ENCODE measurements around the gene SLC4A4.

DNA sequence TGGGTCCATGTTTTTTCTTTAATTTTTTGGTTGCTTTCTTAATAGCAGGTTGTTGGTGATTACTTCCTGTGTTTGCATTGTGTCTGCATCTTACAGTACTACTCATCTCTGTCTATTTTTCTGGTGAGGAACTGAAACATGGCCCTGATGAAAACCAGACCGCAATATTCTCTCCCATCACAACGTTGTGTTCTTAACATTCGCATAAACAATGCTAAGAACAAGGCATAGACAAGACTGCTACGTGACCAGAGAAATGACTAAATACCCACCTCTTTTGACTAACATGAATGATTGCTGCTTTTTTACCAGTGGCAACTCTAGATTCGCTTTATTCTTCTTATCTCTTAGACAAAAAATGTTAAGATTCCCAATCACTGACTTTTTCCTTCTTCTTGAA lies 266.0 kb downstream of the SLC4A4 start:
- TF ChIP-seq, protein P1, sequence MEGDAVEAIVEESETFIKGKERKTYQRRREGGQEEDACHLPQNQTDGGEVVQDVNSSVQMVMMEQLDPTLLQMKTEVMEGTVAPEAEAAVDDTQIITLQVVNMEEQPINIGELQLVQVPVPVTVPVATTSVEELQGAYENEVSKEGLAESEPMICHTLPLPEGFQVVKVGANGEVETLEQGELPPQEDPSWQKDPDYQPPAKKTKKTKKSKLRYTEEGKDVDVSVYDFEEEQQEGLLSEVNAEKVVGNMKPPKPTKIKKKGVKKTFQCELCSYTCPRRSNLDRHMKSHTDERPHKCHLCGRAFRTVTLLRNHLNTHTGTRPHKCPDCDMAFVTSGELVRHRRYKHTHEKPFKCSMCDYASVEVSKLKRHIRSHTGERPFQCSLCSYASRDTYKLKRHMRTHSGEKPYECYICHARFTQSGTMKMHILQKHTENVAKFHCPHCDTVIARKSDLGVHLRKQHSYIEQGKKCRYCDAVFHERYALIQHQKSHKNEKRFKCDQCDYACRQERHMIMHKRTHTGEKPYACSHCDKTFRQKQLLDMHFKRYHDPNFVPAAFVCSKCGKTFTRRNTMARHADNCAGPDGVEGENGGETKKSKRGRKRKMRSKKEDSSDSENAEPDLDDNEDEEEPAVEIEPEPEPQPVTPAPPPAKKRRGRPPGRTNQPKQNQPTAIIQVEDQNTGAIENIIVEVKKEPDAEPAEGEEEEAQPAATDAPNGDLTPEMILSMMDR (IDR thresholded peaks at IDR 0.05): no peak
- no peak for TF ChIP-seq POLR2A (IDR thresholded peaks at IDR 0.05)
